DND-41 (cell line): ENCODE measurements around the gene SLC5A12.

ENCODE experiments used
- ATAC-seq: fragments of 200-7000 bp; cut with Tn5 transposase; 3 replicates; pipeline ENCODE4 v1.9.1; 2021; ENCODE audit warnings: low read depth; ENCODE audit not compliant: insufficient read depth
- DNase-seq: peaks from one replicate; pipeline ENCODE4 v3.0.0-alpha.2; 2020
- H2AFZ ChIP-seq: 2 replicates; pipeline ENCODE4 v1.6.0; 2012; ENCODE audit warnings: low read depth, low read length
- H3K27ac ChIP-seq: 2 replicates; pipeline ENCODE4 v1.5.1; 2012; ENCODE audit warnings: low read length, inconsistent platforms
- H3K27me3 ChIP-seq: fragments of 200-600 bp; sonication (generic); 2 replicates; pipeline ENCODE4 v1.6.0; 2012; ENCODE audit warnings: low read length, mild to moderate bottlenecking, inconsistent platforms; ENCODE audit not compliant: insufficient read depth, poor library complexity
- H3K36me3 ChIP-seq: 2 replicates; pipeline ENCODE4 v1.5.1; 2012; ENCODE audit warnings: low read length, inconsistent platforms; ENCODE audit not compliant: insufficient read depth
- H3K4me1 ChIP-seq: 2 replicates; pipeline ENCODE4 v1.5.1; 2012; ENCODE audit warnings: mild to moderate bottlenecking, low read length; ENCODE audit not compliant: insufficient read depth
- H3K4me2 ChIP-seq: 2 replicates; pipeline ENCODE4 v1.6.0; 2012; ENCODE audit warnings: mild to moderate bottlenecking, moderate library complexity, low read length, inconsistent platforms; ENCODE audit not compliant: insufficient read depth
- H3K4me3 ChIP-seq, 2 experiments: fragments of 200-600 bp in 1 of 2; shearing (Covaris generic) in 1 of 2; 2 replicates each; pipeline ENCODE4 v1.5.1; 2012 to 2016; ENCODE audit warnings: inconsistent platforms in 2 of 2, low read length in 2 of 2, mild to moderate bottlenecking in 2 of 2, low read depth in 1 of 2, moderate library complexity in 1 of 2
- H3K79me2 ChIP-seq: 2 replicates; pipeline ENCODE4 v1.6.0; 2012; ENCODE audit warnings: low read length, inconsistent platforms; ENCODE audit not compliant: insufficient read depth
- H3K9ac ChIP-seq: 2 replicates; pipeline ENCODE4 v1.6.0; 2012; ENCODE audit warnings: low read depth, mild to moderate bottlenecking, inconsistent platforms, low read length, moderate library complexity
- H3K9me3 ChIP-seq: 2 replicates; pipeline ENCODE4 v1.5.1; 2012; ENCODE audit warnings: low read length, moderate library complexity, mild to moderate bottlenecking, inconsistent platforms; ENCODE audit not compliant: insufficient read depth, severe bottlenecking
- H4K20me1 ChIP-seq: 2 replicates; pipeline ENCODE4 v1.6.0; 2012; ENCODE audit warnings: low read length; ENCODE audit not compliant: insufficient read depth
- EZH2 ChIP-seq: IDR thresholded peaks from 3 replicates; pipeline ENCODE4 v1.6.1; 2012; ENCODE audit warnings: borderline replicate concordance, low read depth, mild to moderate bottlenecking, moderate library complexity, low read length, inconsistent platforms; ENCODE audit not compliant: severe bottlenecking
- TF ChIP-seq, protein P1 (sequence below): IDR thresholded peaks from 2 replicates; pipeline ENCODE4 v1.5.1; 2012; ENCODE audit warnings: borderline replicate concordance, low read length, moderate library complexity, mild to moderate bottlenecking; ENCODE audit not compliant: poor library complexity, severe bottlenecking; ENCODE audit errors: extremely low read depth

The SLC5A12 gene

DNA sequence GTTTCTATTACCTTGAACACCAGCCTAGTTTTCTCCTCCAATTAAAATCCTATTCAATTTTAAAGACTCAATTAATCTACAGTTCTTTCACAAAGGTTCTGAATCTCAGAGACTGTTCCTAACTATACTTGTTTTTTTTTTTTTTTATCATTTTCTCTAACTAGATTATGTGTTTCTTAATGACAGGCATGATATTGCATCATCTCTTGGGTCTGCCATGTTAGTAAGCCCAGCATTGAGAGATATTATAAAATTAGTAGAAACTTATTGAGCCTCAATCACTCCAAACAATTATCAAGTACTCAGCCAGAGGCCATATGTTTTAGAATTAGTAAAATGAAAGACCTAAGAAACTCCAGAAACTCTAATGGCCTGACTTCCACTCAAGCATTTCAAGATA is 28.1 kb upstream of the SLC5A12 start:
- no peaks in the 10 kb centered on the region for H3K4me1 ChIP-seq
- no peak overlapping the region for H2AFZ ChIP-seq
- no peak for TF ChIP-seq EZH2
- TF ChIP-seq, protein P1, sequence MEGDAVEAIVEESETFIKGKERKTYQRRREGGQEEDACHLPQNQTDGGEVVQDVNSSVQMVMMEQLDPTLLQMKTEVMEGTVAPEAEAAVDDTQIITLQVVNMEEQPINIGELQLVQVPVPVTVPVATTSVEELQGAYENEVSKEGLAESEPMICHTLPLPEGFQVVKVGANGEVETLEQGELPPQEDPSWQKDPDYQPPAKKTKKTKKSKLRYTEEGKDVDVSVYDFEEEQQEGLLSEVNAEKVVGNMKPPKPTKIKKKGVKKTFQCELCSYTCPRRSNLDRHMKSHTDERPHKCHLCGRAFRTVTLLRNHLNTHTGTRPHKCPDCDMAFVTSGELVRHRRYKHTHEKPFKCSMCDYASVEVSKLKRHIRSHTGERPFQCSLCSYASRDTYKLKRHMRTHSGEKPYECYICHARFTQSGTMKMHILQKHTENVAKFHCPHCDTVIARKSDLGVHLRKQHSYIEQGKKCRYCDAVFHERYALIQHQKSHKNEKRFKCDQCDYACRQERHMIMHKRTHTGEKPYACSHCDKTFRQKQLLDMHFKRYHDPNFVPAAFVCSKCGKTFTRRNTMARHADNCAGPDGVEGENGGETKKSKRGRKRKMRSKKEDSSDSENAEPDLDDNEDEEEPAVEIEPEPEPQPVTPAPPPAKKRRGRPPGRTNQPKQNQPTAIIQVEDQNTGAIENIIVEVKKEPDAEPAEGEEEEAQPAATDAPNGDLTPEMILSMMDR = no peak
- no peak for ATAC-seq
- DNase-seq = no peak
- no peak overlapping the region for H3K9ac ChIP-seq
- no peaks in the 10 kb centered on the region for H4K20me1 ChIP-seq
- H3K79me2 ChIP-seq = no peaks in the 10 kb centered on the region
- no peak overlapping the region for H3K4me2 ChIP-seq
- H3K36me3 ChIP-seq = no peaks in the 10 kb centered on the region
- H3K9me3 ChIP-seq = no peaks in the 10 kb centered on the region
- no peak overlapping the region for H3K4me3 ChIP-seq
- no peaks in the 10 kb centered on the region for H3K27me3 ChIP-seq
- H3K27ac ChIP-seq = no peak overlapping the region

GRCh38 chr11:26743622-26744021 is 21.8 kb upstream of the SLC5A12 start:
- Histone ChIP-seq H3K27ac (no peak overlapping the region), H2AFZ (no peak overlapping the region), H3K79me2 (no peaks in the 10 kb centered on the region), H3K4me3 (no peak overlapping the region), H3K27me3 (no peaks in the 10 kb centered on the region), H4K20me1 (no peaks in the 10 kb centered on the region), H3K36me3 (no peaks in the 10 kb centered on the region), H3K4me1 (no peaks in the 10 kb centered on the region), H3K9ac (no peak overlapping the region), H3K9me3 (no peaks in the 10 kb centered on the region), H3K4me2 (no peak overlapping the region)
- ATAC-seq = no peak
- DNase-seq = no peak
- TF ChIP-seq, protein P1 = no peak
- TF ChIP-seq EZH2 = no peak

DNA sequence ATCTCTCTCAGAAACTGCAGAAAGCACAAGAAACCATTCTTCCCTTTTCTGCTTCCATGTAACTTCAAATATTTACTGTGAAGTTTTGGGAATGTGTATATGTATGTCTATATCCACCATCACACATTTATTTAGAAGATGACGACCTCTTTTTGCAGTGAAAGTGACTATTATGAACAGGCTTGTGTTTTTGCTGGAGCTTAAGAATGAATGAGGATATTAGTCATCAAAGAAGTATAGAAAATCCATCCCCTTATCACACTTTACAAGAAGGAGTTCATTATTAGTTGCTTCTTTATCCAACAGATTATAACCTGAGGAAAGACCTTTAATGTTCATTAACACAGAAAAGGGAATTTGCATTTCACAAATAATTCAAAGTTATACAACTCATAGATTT is 21.1 kb upstream of the SLC5A12 start:
- H2AFZ ChIP-seq = no peak overlapping the region
- H3K4me1 ChIP-seq = no peaks in the 10 kb centered on the region
- DNase-seq = no peak
- no peak overlapping the region for H3K27ac ChIP-seq
- no peak for ATAC-seq
- no peak overlapping the region for H3K9ac ChIP-seq
- no peak overlapping the region for H3K4me3 ChIP-seq
- no peaks in the 10 kb centered on the region for H4K20me1 ChIP-seq
- no peaks in the 10 kb centered on the region for H3K27me3 ChIP-seq
- H3K36me3 ChIP-seq = no peaks in the 10 kb centered on the region
- no peaks in the 10 kb centered on the region for H3K9me3 ChIP-seq
- no peak overlapping the region for H3K4me2 ChIP-seq
- no peaks in the 10 kb centered on the region for H3K79me2 ChIP-seq
- no peak for TF ChIP-seq EZH2
- TF ChIP-seq, protein P1 = no peak

- ATAC-seq = no peak
- no peaks in the 10 kb centered on the region for H3K4me1 ChIP-seq
- H3K79me2 ChIP-seq = no peaks in the 10 kb centered on the region
- no peaks in the 10 kb centered on the region for H4K20me1 ChIP-seq
- no peaks in the 10 kb centered on the region for H3K36me3 ChIP-seq
- TF ChIP-seq, protein P1 = no peak
- TF ChIP-seq EZH2 = no peak
- H3K9ac ChIP-seq = no peak overlapping the region
- H3K27ac ChIP-seq = no peak overlapping the region
- no peaks in the 10 kb centered on the region for H3K9me3 ChIP-seq
- no peak for DNase-seq
- no peak overlapping the region for H2AFZ ChIP-seq
- H3K4me2 ChIP-seq = no peak overlapping the region
- H3K27me3 ChIP-seq = no peaks in the 10 kb centered on the region
- H3K4me3 ChIP-seq = no peak overlapping the region
These were observed 19.2 kb upstream of the SLC5A12 start for GRCh38 chr11:26741036-26741435.
